ENCODE measurements around the gene SETD4.

- no peak for TF ChIP-seq CTCF (conservative IDR thresholded peaks at IDR 0.05 in 1 of 2, IDR thresholded peaks at IDR 0.05 in 1 of 2; ENCODE audit: low read depth in 1 of 2, low read length in 2 of 2)
- no peak for TF ChIP-seq EZH2 (IDR thresholded peaks at IDR 0.05; ENCODE audit: low read length, missing control alignments)
Observed at GRCh38 chr21:35990609-35991008, 69.7 kb downstream of the SETD4 start.
